HG02981 (cell line): ENCODE results near the gene KCTD2.

Experiments
- ATAC-seq: cut with Tn5 transposase; IDR thresholded peaks from one replicate; pipeline ENCODE4 v1.9.1; 2021; ENCODE audit warnings: mild to moderate bottlenecking, moderate library complexity; ENCODE audit not compliant: unreplicated experiment

Gene KCTD2

DNA sequence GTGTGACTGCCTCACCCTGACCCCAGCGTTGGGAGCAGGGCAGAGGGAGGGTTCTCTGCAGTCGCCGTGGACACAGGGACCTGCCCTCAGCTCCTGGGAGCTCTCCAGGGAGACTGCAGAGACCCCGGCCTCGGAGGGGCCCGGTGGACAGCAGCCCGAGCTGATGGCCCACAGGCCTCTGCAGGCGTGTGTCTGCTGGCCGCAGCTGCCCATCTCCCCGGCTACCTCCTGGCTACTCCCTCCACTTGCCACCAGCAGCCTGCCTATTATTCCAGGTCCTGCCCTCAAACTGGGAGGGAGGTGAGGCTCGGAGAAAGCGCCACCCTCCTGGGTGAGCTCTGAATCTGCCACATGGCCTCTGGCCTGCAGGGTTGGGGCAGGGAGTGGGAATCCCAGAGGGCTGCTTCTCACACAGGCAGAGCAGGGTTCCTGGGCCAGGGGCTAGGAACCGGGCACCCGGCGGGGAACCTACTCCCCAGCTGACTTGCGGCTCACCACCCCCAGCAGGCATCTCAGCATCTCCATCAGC is 47.9 kb downstream of the KCTD2 start:
- no peak for ATAC-seq

DNA sequence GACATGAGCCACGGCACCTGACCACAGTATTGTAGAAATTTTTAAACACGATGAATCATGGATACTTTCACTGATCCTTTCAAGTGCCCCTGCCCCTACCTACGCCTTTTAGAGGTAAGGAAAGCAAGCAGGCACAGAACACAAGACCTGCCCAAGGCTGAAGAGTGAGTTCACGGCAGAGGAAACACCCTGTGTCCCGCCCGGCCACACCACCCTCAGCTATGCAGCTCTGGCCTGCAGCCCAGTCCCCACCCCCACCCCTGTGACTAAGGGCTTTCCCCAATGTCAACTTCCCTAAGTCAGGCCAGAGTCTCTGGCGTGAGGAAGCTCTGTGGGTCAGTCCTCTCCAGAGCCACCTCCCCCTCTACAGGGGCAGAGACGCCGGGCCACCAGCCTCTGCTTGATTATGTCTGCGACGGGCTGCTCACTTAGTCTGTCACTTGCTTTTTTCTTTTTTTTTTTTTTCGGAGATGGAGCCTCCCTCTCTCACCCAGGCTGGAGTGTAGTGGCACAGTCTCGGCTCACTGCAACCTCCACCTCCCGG is 49.1 kb downstream of the KCTD2 start:
- ATAC-seq: no peak

DNA sequence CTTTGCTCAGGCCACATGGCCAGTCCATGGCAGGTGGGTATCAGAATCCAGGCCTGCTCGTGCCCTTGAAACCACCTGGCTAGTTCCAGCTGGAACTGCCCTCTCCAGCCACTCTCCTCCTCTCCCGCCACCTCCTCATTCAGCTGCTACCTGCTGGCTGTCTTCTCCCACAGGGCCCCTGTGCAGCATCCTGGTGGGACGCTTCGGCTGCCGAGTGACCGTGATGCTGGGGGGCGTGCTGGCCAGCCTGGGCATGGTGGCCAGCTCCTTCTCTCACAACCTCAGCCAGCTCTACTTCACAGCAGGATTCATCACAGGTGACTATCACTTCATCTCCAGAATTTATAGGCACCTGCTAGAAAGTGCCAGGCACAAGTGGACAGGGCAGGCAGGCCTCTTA is 50.8 kb downstream of the KCTD2 start:
- ATAC-seq: no peak

DNA sequence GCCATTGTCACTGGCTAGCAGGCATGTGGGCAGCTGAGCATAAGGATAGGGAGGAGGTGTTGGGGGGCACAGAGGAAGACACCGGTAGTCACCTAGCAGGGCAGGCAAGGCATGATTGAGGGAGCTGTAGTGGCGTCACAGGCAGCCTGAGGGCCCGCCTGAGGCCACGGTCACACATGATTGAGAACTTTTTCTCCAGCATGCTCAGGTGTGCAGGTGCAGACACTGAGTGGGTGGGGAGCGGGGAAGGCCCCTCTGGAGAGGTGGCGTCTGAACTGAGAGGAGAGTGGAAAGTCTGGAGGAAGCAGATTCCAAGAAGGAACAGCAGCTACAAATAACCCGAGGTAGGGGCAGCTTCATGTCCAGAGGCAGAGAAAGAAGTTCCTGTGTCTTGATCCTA is 51.8 kb downstream of the KCTD2 start:
- ATAC-seq: no peak

DNA sequence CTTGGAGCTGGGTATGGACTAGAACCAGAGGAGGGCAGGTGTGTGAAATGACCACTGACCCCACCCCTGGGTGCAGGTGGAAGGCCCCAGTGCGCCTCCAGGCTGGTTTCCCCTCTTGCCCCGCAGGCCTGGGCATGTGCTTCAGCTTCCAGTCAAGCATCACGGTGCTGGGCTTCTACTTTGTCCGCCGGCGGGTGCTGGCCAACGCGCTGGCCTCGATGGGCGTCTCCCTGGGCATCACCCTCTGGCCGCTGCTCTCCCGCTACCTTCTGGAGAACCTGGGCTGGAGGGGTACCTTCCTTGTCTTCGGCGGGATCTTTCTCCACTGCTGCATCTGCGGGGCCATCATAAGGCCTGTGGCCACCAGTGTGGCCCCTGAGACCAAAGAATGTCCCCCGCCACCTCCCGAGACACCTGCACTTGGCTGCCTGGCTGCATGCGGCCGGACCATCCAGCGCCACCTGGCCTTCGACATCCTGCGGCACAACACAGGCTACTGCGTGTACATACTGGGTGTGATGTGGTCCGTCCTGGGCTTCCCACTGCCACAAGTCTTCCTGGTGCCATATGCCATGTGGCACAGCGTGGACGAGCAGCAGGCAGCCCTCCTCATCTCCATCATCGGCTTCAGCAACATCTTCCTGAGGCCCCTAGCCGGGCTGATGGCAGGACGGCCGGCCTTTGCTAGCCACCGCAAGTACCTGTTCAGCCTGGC is 53.0 kb downstream of the KCTD2 start:
- ATAC-seq: no peak

DNA sequence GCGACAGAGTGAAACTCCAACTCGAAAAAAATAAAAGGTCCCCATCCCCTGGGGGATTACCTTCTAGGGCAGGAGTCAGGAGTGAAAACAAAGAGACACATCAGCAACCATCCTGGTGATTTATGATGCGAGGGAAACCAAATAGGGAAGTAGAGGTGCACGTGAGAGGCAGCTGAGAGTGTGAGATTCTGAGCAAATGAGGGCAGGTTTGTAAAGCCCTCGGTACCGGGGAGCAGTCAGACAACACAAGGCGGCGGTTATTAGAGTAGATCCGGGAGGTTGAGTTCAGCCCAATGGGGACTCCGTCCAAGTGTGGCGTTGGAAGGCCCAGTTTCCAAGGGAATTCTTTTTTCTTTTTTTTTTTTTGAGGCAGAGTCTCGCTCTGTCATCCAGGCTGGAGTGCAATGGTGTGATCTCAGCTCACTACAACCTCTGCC is 55.4 kb downstream of the KCTD2 start:
- ATAC-seq: no peak

DNA sequence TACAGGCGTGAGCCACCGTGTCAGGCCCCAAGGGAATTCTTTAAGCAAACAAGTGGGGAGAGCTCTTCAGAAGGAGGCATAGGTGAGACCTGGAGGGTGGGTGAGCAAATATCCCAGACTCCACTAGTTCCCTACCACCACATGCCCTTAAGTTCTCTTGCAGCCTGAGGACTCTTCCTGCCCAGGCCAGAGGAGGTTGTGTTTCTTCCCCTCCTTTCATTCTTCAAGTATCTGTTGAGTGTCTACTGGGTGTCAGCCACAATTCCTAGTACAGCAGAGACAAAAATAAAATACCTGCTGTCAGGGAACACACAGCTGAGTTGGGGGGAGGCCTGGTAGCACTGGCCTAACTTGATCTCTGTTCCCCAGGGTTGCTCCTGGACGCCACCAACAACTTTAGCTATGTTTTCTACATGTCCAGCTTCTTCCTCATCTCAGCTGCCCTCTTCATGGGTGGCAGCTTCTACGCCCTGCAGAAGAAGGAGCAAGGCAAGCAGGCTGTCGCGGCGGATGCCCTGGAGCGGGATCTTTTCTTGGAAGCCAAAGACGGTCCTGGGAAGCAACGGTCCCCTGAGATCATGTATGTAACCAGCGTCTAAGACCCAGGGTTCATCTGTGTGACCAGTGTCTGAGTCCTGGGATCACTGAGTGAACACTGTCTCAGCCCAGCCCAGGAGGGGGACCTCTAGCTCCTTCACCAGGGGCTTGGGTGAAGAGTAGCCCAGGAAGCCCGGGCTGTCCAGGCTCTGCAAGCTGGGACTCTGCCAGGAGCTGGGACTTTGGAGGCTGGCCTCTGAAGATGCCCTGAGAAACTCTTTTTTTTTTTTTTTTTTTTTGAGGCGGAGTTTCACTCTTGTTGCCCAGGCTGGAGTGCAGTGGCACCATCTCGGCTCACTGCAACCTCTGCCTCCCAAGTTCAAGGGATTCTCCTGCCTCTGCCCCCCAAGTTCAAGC is 56.9 kb downstream of the KCTD2 start:
- no peak for ATAC-seq

DNA sequence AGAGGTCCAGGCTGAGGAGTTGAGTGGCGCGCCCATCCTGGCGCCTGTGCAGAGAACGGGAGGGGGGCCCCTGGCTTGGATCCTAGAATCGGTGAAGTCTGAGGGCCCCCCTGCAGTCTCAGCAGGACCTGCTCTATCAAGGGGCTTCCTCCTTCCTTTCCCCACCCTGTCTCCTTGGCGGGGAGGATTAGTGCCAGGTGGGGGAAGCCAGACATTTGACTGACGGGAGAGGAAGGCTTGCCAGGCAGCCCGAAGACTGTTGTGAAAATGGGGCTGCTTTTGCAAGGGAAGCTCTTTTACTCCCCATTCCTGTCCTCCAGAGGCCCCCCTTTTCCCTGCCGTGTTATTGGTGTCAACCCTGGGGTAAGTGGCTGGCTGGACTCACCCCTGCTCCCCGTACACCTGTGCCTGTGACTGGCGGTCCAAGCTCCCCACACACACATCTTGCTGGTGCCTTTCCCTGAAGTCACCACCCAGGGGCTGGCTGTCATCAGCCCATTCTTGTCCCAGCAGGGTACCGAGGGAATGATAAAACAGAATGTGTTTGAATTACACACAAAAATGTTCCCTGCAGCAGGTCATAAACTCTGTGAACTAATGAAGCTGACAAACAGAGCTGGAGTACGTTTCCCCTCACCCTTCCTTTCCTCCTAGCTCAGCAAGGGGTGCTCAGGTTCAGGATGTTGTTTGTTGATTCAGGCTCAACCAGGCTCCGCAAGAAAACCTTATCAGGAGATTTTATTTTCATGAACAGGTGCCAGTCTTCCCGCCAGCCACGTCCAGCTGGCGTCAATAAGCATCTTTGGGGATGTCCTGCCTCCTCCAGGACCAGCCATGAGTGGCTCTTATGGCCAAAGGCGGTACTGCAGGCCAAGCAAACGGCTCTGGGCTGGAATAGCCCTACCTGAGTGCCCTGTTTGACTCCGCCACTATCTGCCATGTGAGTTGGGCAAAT is 58.4 kb downstream of the KCTD2 start:
- ATAC-seq: no peak

DNA sequence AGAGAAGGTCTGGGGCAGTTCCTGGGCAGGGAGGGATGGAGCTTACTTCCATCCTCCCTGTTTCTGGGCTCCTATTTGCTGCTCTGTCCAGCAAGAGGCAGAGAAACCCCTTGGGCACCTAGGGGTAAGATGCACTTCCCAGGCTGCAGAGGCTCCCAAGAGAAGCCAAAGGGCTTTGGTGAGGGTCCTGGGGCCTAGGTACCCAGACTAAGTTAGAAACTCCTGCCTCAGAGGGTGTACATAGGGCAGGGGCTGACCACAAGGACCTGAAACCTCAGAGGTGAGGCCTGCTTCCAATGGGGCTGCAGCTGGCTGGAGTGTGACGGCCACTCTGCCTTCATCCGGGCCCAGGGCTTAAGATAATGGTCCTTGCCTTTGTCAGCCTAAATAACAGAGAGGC is 61.2 kb downstream of the KCTD2 start:
- no peak for ATAC-seq

DNA sequence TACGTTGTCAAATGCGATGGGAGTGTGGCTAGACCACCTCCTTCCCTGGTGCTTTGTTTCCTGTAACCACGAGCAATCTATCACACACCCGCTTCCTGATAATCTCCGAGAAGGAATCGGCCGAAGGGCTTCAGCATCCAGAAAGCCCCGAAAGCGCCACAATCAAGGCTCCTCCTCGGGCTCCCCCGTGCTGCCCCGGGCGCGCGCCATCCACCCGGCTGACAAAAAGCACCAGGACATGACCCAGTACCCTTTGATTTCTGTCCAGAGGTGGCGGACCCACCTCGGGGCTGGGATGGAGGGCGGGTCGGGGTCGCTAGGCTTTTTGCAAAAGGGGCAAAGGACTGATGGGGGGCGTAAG is 62.0 kb downstream of the KCTD2 start:
- no peak for ATAC-seq

DNA sequence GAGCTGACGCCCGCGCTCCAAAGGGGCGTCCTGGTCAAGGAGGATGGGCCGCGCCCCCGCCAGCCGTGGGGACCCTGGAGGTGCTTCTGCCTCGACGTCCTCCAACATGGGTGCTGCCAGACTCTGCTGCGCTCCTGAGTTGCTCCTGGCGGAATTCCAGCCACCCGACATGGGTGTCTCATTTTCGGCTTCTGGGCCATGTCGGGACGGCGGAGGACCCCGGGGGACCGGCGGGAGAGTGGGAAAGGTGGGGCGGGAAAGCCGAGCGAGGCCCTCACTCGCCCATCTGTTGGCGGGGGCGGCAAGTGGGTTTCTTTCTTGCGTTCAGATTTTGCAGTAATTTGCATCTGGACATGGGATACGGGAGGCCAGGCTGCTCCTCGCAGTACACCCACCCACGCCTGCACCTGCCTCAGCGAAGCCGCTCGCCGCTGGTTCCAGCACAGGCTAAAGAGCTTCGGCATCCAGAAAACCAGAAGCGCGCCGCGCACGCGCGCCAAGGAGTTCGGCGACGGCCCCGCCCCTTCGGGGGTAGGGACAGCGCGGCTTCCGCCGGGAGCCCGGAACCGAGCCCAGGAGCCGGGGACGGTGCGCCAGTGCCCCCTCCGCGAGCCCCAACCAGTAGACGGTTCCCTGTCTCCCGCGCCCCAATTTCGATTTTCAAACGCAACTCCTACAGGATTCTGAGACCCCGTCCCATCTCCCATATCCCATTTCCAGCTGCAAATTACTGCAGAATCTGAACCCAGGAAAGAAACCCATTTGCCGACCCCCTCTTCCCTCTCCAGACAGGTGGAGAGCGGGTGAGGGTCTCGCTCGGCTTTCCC is 62.6 kb downstream of the KCTD2 start, which contains the start of gene ARMC7:
ARMC7 (plus strand) TSS at position 563 of the 827 bp plus-strand sequence. CDS start 320 bp downstream, outside the sequence.
- peak; percentile 60 for ATAC-seq

DNA sequence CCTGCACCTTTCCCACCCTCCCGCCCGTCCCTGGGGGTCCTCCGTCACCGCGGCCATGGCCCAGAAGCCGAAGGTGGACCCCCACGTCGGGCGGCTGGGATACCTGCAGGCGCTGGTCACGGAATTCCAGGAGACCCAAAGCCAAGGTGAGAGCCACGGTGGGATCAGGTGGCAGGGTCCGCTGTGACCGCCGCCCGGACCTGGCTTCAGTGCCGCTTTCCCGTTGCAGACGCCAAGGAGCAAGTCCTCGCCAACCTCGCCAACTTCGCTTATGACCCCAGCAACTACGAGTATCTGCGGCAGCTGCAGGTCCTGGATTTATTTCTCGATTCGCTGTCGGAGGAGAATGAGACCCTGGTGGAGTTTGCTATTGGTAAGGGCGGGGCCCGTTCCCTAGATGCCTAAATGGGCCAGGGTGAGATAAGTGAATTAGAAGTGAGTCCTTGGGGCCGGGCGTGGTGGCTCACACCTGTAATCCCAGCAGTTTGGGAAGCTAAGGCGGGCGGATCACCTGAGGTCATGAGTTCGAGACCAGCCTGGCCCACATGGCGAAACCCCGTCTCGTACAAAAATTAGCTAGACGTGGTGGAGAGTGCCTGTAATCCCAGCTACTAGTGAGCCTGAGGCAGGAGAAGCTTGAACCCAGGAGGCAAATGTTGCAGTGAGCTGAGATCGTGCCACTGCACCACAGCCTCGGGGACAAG is 63.4 kb downstream of the KCTD2 start:
- no peak for ATAC-seq

DNA sequence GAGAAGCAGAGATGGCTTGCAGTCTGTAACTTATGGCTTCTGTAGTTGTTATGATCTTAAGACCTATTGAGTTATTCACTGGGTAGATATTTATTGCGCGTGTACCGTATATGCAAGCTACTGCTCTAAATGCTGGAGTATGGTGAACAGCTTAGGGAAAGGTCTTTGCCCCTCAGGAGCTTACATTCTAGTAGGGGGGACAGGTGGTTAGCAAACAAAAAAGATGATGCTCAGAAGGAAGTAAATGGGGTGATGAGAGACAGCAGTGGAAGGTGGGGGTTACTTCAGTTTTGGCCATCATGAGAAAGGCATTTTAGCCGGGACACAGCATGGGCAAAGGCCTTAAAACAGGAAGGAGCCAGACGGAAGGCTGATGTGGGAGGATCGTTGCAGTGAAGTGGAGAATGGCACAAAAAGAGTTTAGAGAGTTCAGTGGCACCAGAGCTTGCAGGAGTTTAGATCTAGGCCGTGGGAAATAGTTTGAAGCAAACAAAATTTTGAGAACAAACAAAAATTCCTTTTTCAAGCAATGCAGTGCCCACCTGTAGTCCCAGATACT is 64.8 kb downstream of the KCTD2 start:
- no peak for ATAC-seq

DNA sequence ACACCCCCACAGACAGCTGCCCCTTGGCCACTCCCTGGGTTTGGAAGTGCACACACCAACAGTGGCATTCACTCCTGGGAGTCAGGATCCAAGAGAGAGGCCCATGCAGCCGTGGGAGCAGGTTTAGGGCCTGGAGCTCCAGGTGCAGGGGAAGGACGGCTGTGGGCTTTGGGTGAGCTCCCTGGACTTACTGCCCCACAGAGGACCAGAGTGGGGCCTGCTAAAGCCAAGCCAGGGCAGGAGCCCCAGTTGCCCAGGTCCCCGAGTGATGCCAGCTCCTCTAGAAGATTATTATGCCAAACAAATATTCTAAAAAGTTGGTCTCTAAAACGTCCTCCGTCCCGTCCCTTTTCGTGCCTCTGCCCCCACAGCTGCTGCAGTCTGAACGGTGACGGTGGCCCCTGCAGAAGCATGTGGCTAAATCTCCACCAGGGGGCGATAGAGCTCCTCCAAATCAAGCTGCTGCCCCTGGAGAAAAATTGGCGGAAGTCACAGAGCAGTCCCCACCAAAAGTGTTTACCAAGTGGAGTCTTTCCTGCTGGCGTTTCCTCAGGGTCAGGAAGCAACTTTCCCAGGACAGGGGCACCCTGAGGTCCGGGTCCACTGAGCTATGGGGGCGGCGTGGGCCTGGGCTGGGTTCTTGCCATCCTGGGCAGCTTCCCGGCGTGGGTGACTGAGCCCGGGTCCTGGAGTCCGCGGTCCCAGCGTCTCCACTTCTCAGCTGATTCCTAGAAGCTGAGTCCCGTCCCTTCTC is 67.0 kb downstream of the KCTD2 start:
- ATAC-seq: no peak

DNA sequence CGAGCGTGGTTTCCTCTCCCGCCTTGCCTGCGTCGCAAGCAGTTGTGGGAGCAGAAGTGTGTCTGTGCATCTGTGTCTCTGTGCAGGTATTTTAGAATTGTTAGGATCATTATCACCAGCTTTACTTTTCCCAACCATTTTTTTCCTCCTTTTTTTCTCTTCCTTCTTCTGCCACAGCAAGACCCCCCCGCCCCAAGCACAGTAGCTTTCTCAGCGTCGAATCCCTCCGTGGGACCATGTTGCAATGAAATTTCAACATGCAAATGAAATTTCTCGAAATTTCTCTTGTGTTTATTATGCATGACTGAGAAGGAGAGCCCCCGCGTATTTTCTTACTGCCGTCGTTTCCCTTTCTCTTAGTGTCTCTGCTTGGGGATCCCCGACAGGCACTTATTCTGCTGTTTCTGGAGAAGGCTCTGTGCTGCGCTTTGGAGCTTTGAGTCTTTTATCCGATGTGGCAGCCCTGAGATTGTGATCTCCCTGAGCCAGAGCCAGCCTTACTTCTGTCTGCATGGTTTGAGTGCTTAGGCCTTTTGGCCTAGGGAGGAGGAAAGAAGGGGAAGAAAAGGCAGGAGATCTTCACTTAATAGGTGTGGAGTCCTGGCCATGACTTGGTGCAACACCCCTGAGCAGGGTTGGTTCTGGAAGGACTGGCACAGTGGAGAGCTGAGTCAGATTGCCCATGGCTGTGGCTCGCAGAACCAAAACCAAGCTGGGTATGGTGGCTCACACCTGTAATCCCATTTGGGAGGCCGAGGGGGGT is 67.7 kb downstream of the KCTD2 start:
- ATAC-seq: no peak
